Measurements from ENCODE around the gene CLDN10. TPM values are rescaled to one million over a fixed set of nuclear protein-coding genes. Genes with fewer than 3 reads are reported as not detected.

The CLDN10 gene
- total and polyA plus RNA-seq, 8 donors, result 83.8 to 258 (median 98.1) TPM

GRCh38 chr13:95607366-95607765, 54.8 kb downstream of the CLDN10 start:
- intact Hi-C loops (cut with DNase I), result no loop called here
- H3K27me3 ChIP-seq, result no peaks in the 10 kb centered on the region
- DNase-seq, result no peak
- H3K9me3 ChIP-seq, result no peaks in the 10 kb centered on the region
- TF ChIP-seq CTCF (IDR thresholded peaks at IDR 0.05), result no peak
- peaks cover 0 to 10% (median 0%) of the 10 kb centered on the region in 3 donors for H3K36me3 ChIP-seq
- peaks cover 7 to 33% (median 25%) of the 10 kb centered on the region in 3 donors for H3K4me1 ChIP-seq
- H3K27ac ChIP-seq, result peak overlapping the region in 3 of 4 donors; percentile 11 to 45 (median 44)
- 10 to 14% methylated on average over 1 of the region's 1 CpG for WGBS, 2 donors
- no peak overlapping the region for H3K4me3 ChIP-seq
- peak in 1 of 4 donors; percentile 9 for ATAC-seq
- no peak for FAIRE-seq

- FAIRE-seq, result no peak
- H3K27me3 ChIP-seq, result no peaks in the 10 kb centered on the region
- peaks cover 7 to 29% (median 25%) of the 10 kb centered on the region in 3 donors for H3K4me1 ChIP-seq
- DNase-seq, result no peak
- intact Hi-C loops (cut with DNase I), result no loop called here
- no peak for ATAC-seq
- H3K4me3 ChIP-seq, result no peak overlapping the region
- no peak overlapping the region for H3K27ac ChIP-seq
- H3K36me3 ChIP-seq, result peaks cover 0 to 10% (median 0%) of the 10 kb centered on the region in 3 donors
- no peak for TF ChIP-seq CTCF (IDR thresholded peaks at IDR 0.05)
- 53 to 55% methylated on average over 6 of the region's 6 CpGs for WGBS, 2 donors
- H3K9me3 ChIP-seq, result no peaks in the 10 kb centered on the region
Measured at GRCh38 chr13:95608640-95609323, 56.3 kb downstream of the CLDN10 start.

GRCh38 chr13:95614641-95615245, 62.2 kb downstream of the CLDN10 start:
- intact Hi-C loops (cut with DNase I), result no loop called here
- H3K36me3 ChIP-seq, result peaks cover 0 to 10% (median 0%) of the 10 kb centered on the region in 3 donors
- H3K4me1 ChIP-seq, result peaks cover 6 to 22% (median 14%) of the 10 kb centered on the region in 3 donors
- no peaks in the 10 kb centered on the region for H3K27me3 ChIP-seq
- no peaks in the 10 kb centered on the region for H3K9me3 ChIP-seq
- no peak overlapping the region for H3K4me3 ChIP-seq
- FAIRE-seq, result no peak
- WGBS, 2 donors, result 25 to 27% methylated on average over 7 of the region's 7 CpGs
- DNase-seq, result peak in 4 of 6 donors; percentile 40 to 59 (median 52)
- peak in 1 of 4 donors; percentile 6 for TF ChIP-seq CTCF (IDR thresholded peaks at IDR 0.05)
- ATAC-seq, result peak; percentile 81 to 92 (median 90)
- H3K27ac ChIP-seq, result peak overlapping the region; percentile 57 to 83 (median 76)

GRCh38 chr13:95615539-95615938, 63.0 kb downstream of the CLDN10 start:
- no peak overlapping the region for H3K4me3 ChIP-seq
- no peak for TF ChIP-seq CTCF (IDR thresholded peaks at IDR 0.05)
- peak; percentile 25 to 67 (median 57) for ATAC-seq
- intact Hi-C loops (cut with DNase I), result no loop called here
- DNase-seq, result no peak
- FAIRE-seq, result no peak
- 29 to 32% methylated on average over 3 of the region's 3 CpGs for WGBS, 2 donors
- H3K36me3 ChIP-seq, result peaks cover 0 to 9% (median 0%) of the 10 kb centered on the region in 3 donors
- H3K4me1 ChIP-seq, result peaks cover 6 to 22% (median 14%) of the 10 kb centered on the region in 3 donors
- H3K27me3 ChIP-seq, result no peaks in the 10 kb centered on the region
- no peaks in the 10 kb centered on the region for H3K9me3 ChIP-seq
- H3K27ac ChIP-seq, result peak overlapping the region; percentile 57 to 83 (median 76)

Data from pancreas (tissue), 10 donors.